ENCODE data around the gene PDCD4.

PDCD4 gene

GRCh38 chr10:110871298-110872084 is at the start of gene PDCD4:
Gene PDCD4 (plus strand): TSS chr10:110871928. CDS start chr10:110876028, 4,100 bp downstream.
- DNase-seq (ENCODE audit: low read depth in 3 of 3, low spot score in 1 of 3): peak; percentile 81 to 88 (median 84)

DNA sequence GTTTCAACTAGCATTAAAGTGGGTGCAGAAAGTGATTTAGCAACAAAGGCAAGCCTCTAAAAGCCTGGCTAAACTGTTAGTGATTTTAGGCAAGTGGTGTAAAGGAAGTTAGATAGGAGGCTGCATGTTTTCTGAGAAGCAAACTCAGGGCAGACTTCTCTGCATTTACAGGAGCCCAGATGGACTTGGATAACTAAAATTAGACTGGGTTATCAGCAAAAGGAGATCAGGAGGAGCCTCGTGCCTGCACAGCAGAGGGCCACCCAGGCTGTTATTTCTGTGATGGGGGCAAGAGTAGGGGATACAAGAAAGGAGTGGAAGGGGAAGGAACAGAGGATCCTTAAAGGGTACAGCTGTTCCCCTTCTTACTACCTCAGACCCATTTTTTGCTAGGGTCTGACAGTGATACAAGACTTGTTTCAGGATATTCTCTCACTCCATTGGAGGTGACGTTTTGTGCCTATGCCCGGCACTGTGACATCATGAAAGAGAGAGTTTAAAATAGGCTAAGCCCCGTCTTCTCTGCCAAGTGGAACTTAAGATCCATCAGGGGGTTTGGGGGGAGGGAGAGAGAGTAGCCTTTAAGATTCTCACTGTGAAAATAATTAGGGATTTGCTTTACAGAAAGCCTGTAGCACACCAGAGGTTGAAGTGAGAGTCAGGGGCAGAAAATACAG is 49.6 kb upstream of the PDCD4 start:
- no peak for DNase-seq (ENCODE audit: low read depth in 3 of 3, low spot score in 1 of 3)

DNA sequence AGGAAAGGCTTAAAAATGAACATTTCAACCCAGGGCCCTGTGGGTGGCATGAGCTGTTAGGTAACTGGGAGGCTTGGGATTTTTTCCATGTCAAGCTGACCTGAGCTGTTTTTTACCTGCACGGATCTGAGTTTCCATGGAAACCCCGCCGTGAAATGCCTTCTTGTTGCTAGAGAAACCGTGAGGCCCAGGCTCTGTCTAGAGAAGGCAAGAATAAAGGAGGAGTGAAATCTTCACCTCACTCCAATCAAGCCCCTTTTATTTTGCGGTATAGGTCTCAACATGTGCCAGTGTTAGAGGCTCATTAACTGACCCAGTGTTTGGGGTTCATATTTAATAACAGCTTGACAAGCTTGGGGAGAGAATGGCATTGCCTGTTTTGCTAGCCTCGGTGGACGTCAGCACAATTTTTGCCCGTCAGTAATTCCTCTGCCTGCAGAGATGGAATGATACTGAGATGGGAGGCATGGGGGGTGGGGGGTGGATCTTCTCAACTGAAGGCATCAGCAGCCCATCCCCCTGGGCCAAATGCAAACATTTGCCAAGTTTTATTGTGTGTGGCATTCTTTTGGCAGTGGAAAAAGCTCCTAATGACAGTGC is 48.9 kb upstream of the PDCD4 start:
- DNase-seq (ENCODE audit: low read depth in 3 of 3, low spot score in 1 of 3): no peak

DNA sequence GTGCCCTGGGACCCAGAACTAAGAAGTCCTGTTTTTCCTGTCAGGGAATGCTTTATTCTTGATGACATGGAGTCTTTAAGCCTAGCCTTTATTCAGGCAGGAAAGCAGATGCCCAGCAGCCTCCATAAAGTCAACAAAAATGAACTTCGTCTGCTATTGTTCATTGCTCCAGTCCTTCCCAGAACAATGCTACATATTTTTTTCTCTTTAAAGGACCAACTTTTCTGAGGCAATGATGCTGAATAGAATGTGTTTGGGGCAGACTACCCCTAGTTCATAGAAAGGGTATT is 47.6 kb upstream of the PDCD4 start:
- no peak for DNase-seq (ENCODE audit: low read depth in 3 of 3, low spot score in 1 of 3)

DNA sequence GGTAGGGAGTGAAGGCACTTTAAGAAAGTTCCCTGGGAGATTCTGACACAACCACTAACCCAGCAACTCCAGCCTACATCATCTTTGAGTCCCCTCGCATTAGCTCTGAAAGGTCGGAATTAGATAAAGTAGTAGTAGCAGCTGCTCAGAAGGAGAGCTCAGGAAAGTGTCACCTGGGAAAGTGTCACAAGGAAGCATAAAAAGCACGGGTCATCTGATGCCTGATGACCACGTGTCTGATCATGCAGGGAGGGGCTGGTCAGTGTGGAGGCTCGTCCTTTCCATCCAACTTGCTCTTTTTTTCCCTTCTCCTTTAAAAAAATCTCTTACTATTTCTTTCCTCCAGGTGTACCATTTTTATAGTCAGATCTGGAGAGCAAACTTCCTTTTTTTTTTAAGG is 47.1 kb upstream of the PDCD4 start:
- DNase-seq (ENCODE audit: low read depth in 3 of 3, low spot score in 1 of 3): no peak

DNA sequence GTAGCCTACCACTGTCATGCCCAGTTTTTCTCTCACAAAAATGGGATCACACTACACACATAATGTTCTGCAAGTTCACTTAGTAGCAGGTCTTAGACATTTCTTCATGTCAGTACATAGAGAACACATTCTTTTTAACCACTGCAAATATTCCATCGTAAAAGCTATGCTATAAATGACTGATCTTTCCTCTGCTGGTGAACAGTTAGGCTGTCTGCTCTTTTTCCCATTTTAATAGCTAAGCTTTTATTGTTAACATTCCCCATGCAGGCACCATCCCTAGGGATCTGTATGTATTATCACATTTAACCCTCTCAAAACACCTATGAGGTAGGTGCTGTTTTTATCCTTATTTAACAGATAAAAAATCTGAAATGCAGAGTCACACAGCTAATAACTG is 46.2 kb upstream of the PDCD4 start:
- no peak for DNase-seq (ENCODE audit: low read depth in 3 of 3, low spot score in 1 of 3)

DNA sequence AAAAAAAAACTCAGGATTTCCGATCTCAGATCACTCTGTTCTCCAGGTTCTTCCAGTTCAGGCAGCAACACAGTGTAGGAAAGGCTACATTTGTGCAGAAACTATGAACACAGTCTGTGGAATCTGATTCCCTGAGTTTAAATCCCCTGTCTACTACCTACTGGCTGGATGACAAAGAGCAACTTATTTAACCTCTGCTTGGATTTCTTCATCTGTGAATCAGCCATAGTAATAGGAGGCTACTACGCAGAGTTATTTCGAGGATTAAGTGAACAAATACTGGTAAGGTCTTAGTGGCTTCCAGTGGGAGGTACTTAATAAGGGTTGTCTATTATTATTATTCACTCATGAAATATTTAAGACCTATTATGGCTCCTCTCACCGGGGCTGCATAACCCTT is 44.3 kb upstream of the PDCD4 start:
- no peak for DNase-seq (ENCODE audit: low read depth in 3 of 3, low spot score in 1 of 3)

GRCh38 chr10:110827875-110828274 is 43.9 kb upstream of the PDCD4 start:
- DNase-seq (ENCODE audit: low read depth in 3 of 3, low spot score in 1 of 3): no peak

DNA sequence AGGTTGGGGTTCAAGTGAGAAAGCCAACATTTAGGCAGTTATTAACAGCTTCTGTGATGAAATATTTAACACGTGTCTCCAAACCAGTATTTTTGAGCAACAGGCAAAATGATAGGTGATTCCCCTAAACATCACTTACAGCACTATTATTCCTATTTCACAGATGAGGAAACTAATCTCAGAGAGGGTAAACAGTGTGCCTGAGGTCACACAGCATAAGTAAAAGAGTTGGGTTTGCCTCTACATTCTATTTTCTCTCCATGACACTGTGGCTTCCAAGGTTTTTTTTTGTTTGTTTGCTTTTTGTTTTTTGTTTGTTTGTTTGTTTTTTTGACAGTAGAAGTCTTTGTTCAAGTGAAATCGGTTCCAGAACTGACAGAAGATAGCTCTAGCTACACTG is 43.2 kb upstream of the PDCD4 start:
- no peak for DNase-seq (ENCODE audit: low read depth in 3 of 3, low spot score in 1 of 3)

- no peak for DNase-seq (ENCODE audit: low read depth in 3 of 3, low spot score in 1 of 3)
Measured at GRCh38 chr10:110829721-110830410, 41.9 kb upstream of the PDCD4 start.

GRCh38 chr10:110833234-110833940 is 38.3 kb upstream of the PDCD4 start:
- no peak for DNase-seq (ENCODE audit: low read depth in 3 of 3, low spot score in 1 of 3)

DNA sequence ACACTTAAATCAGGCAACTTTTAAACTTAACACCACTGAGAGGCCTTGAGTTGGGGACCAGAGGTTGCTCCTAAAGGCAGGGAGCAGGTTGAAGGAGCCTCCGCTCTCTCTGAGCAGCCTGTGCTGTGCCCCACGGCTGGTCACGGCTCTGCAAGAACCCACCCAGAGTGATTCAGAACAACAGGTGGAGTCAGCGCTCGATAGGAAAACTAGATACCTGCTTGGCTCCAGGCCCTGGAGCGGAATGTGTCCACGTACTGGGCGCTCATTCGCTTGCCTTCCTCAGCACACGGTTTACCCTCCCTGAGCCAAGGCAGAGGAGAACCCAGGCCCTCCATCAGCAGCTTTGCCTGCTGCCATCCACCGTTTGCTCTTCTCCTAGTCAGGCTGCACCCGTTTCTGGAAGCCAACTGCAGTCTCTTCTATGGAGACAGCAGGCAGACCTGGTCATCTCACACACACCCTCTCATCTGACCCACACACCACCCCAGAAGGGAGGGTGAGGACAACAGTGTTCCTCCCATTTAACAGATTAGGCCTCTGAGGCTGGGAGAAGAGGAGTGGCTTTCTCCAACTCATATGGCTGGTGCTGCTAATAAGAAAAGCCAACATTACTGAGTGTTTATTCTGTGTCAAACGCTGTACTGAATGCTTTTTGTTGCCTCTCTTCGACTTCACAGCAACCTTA is 37.6 kb upstream of the PDCD4 start:
- no peak for DNase-seq (ENCODE audit: low read depth in 3 of 3, low spot score in 1 of 3)

GRCh38 chr10:110834629-110835301 is 37.0 kb upstream of the PDCD4 start:
- DNase-seq (ENCODE audit: low read depth in 3 of 3, low spot score in 1 of 3): no peak

DNA sequence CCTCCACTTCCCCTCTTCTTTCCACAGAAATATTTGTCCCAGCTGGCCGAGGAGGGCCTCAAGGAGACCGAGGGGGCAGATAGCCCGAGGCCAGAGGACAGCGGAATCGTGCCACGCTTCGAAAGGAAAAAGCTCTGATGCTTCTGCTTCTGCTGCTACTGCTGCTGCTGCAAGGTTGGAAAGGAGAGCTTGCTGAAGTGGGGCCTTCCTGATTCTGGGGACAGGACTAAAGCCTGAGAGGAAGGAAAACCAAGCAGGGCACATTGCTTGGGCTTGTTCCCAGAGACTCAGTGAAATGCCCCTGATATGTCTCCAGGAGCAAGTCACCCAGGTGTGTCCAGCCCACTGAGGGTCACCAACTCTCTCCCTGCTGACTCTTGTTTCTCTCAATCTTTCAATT is 35.9 kb upstream of the PDCD4 start:
- no peak for DNase-seq (ENCODE audit: low read depth in 3 of 3, low spot score in 1 of 3)

- no peak for DNase-seq (ENCODE audit: low read depth in 3 of 3, low spot score in 1 of 3)
Measured at GRCh38 chr10:110836706-110837105, 35.0 kb upstream of the PDCD4 start.

- no peak for DNase-seq (ENCODE audit: low read depth in 3 of 3, low spot score in 1 of 3)
Measured at GRCh38 chr10:110837418-110838171, 34.1 kb upstream of the PDCD4 start.

- DNase-seq (ENCODE audit: low read depth in 3 of 3, low spot score in 1 of 3): no peak
Measured at GRCh38 chr10:110840225-110840922, 31.4 kb upstream of the PDCD4 start.

GRCh38 chr10:110840923-110841428 is 30.8 kb upstream of the PDCD4 start:
- DNase-seq (ENCODE audit: low read depth in 3 of 3, low spot score in 1 of 3): no peak

All from stimulated activated CD4-positive, alpha-beta T cell treated with anti-CD3 and anti-CD28 coated beads, TNF-alpha, amount 100 ng/mL, for 1 hour (primary cell).